HepG2 (cell line): ENCODE results near the gene BCL2L11.

Experiments
- BCL6 ChIP-seq: IDR thresholded peaks from 2 replicates; pipeline ENCODE4 v1.6.1; 2016; ENCODE audit warnings: missing genetic modification reagents, missing compliant biosample characterization
- CTCF ChIP-seq: sonication (generic); formaldehyde crosslinking; IDR thresholded peaks from 2 replicates; pipeline ENCODE4 v1.5.0; 2020; ENCODE audit warnings: mild to moderate bottlenecking, missing genetic modification reagents, moderate library complexity
- ETV5 ChIP-seq: IDR thresholded peaks from 2 replicates; pipeline ENCODE4 v1.6.1; 2018; ENCODE audit warnings: missing biosample characterization, missing genetic modification reagents, inconsistent platforms, borderline replicate concordance
- FOXM1 ChIP-seq: sonication (generic); formaldehyde crosslinking; IDR thresholded peaks from 2 replicates; pipeline ENCODE4 v1.5.0; 2020; ENCODE audit warnings: missing genetic modification reagents
- RARG ChIP-seq: sonication (generic); formaldehyde crosslinking; IDR thresholded peaks from 2 replicates; pipeline ENCODE4 v1.4.0; 2020; ENCODE audit warnings: low read depth, mild to moderate bottlenecking, missing genetic modification reagents
- SMC3 ChIP-seq: IDR thresholded peaks from 2 replicates; pipeline ENCODE4 v1.6.1; 2011; ENCODE audit warnings: low read length, improper control_type of control experiment
- USF2 ChIP-seq, 2 experiments: sonication (generic) in 1 of 2; formaldehyde crosslinking in 1 of 2; IDR thresholded peaks; 2 replicates each; pipeline versions ENCODE4 v1.5.1 to v1.6.1; 2011 to 2020; ENCODE audit warnings: borderline replicate concordance in 1 of 2, low read depth in 1 of 2, low read length in 1 of 2, mild to moderate bottlenecking in 1 of 2, missing genetic modification reagents in 1 of 2, moderate library complexity in 1 of 2
- ZNF10 ChIP-seq: sonication (generic); formaldehyde crosslinking; IDR thresholded peaks from 2 replicates; pipeline ENCODE4 v1.4.0; 2020; ENCODE audit warnings: mild to moderate bottlenecking, low read depth, missing genetic modification reagents, borderline replicate concordance
- ZNF589 ChIP-seq: sonication (generic); formaldehyde crosslinking; conservative IDR thresholded peaks from 2 replicates; pipeline ENCODE4 v1.8.0; 2022; ENCODE audit warnings: mild to moderate bottlenecking, moderate library complexity, missing genetic modification reagents
- ZNF737 ChIP-seq: sonication (generic); formaldehyde crosslinking; IDR thresholded peaks from 2 replicates; pipeline ENCODE4 v1.5.0; 2020; ENCODE audit warnings: missing genetic modification reagents, mild to moderate bottlenecking, borderline replicate concordance
- ZNF883 ChIP-seq: sonication (generic); formaldehyde crosslinking; IDR thresholded peaks from 2 replicates; pipeline ENCODE4 v1.5.1; 2020; ENCODE audit warnings: mild to moderate bottlenecking, missing genetic modification reagents; ENCODE audit errors: not compliant biosample characterization

DNA sequence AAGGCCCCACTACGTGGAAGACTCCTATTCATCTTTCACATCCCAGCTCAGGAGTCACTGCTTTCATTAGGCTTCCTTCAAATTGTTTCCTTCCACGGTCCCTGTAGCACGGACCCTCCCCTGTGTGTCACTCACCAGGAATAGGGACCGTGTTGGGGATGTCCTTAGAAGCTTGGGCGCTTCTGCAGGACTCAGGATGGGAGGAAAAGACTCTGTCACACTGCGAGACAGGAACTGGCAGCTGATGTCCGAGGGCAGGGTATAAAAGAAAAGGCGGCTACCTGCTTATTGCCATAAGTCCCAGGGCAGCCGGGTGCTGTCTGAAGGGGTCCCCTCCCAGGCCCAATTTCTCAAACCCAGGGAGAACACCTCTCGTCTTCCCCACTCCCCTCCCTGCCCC, 79.1 kb downstream of the BCL2L11 start:
- TF ChIP-seq FOXM1 (CRISPR knock-in tag): no peak
- TF ChIP-seq ETV5 (CRISPR knock-in tag): no peak
- TF ChIP-seq BCL6: no peak
- no peak for TF ChIP-seq ZNF883 (CRISPR knock-in tag)
- no peak for TF ChIP-seq USF2 (IDR thresholded peaks at IDR 0.05; ENCODE audit: low read depth, low read length)
- no peak for TF ChIP-seq USF2 (CRISPR knock-in tag; IDR thresholded peaks at IDR 0.05; ENCODE audit: borderline replicate concordance)
- TF ChIP-seq CTCF: no peak
- no peak for TF ChIP-seq SMC3
- no peak for TF ChIP-seq ZNF10 (CRISPR knock-in tag)
- no peak for TF ChIP-seq ZNF737 (CRISPR knock-in tag)
- TF ChIP-seq ZNF589 (CRISPR knock-in tag): no peak
- no peak for TF ChIP-seq RARG (CRISPR knock-in tag)
